HEK293 (cell line): ENCODE data around the gene CNTLN.

Experiments used
- CTCF ChIA-PET: fragments of 350-600 bp; formaldehyde crosslinking; extraction: SDS; loops from one replicate; lab custom pipeline; 2021; ENCODE audit warnings: antibody characterized with exemption; lab: Yijun Ruan, JAX
- POLR2A ChIA-PET: fragments of 300-600 bp; formaldehyde crosslinking; extraction: SDS; loops from one replicate; lab custom pipeline; 2020; ENCODE audit warnings: antibody characterized with exemption, inconsistent platforms; lab: Yijun Ruan, JAX
- H3K27ac ChIP-seq: fragments of 200-500 bp; sonication (Bioruptor generic); 2 replicates; pipeline ENCODE4 v1.5.1; 2014; ENCODE audit warnings: low read depth, low read length, control low read depth, inconsistent platforms; ENCODE audit errors: extremely low read depth
- H3K36me3 ChIP-seq, 2 experiments: fragments of 200-500 bp in 1 of 2; sonication (Bioruptor generic) in 1 of 2; 1 replicate in 1 of 2; 2 replicates in 1 of 2; pipeline ENCODE4 v1.5.1; 2014 to 2017; ENCODE audit warnings: inconsistent platforms in 2 of 2, low read length in 2 of 2; ENCODE audit not compliant: control insufficient read depth in 2 of 2, insufficient read depth in 1 of 2
- H3K4me1 ChIP-seq: fragments of 200-500 bp; sonication (Bioruptor generic); 2 replicates; pipeline ENCODE4 v1.5.1; 2014; ENCODE audit warnings: mild to moderate bottlenecking, low read length, inconsistent platforms; ENCODE audit not compliant: control insufficient read depth, insufficient read depth
- H3K4me3 ChIP-seq: 2 replicates; pipeline ENCODE4 v1.5.1; 2011; ENCODE audit warnings: low read depth, mild to moderate bottlenecking, control low read depth, low read length, moderate library complexity
- H3K9me3 ChIP-seq: fragments of 200-500 bp; sonication (Bioruptor generic); 2 replicates; pipeline ENCODE4 v1.5.1; 2014; ENCODE audit warnings: low read depth, low read length, inconsistent platforms; ENCODE audit not compliant: control insufficient read depth, insufficient read depth
- EGR2 ChIP-seq: fragments of 450-650 bp; formaldehyde crosslinking; IDR thresholded peaks from 2 replicates; pipeline ENCODE4 v1.5.1; 2016; ENCODE audit warnings: low read depth, missing biosample characterization, missing genetic modification characterization
- FEZF1 ChIP-seq: fragments of 450-650 bp; formaldehyde crosslinking; IDR thresholded peaks from 2 replicates; pipeline ENCODE4 v1.5.1; 2016; ENCODE audit warnings: missing biosample characterization, missing genetic modification characterization
- IKZF3 ChIP-seq: fragments of 450-650 bp; IDR thresholded peaks from 2 replicates; pipeline ENCODE4 v1.5.0; 2018; ENCODE audit warnings: missing biosample characterization, mild to moderate bottlenecking, missing genetic modification characterization, moderate library complexity
- PRDM1 ChIP-seq: fragments of 450-650 bp; formaldehyde crosslinking; IDR thresholded peaks from 2 replicates; pipeline ENCODE4; 2016; ENCODE audit warnings: missing biosample characterization, missing genetic modification characterization
- PRDM6 ChIP-seq: fragments of 450-650 bp; formaldehyde crosslinking; IDR thresholded peaks from 2 replicates; pipeline ENCODE4 v1.5.1; 2017; ENCODE audit warnings: missing biosample characterization, missing genetic modification characterization
- TCF7L2 ChIP-seq: IDR thresholded peaks from 2 replicates; pipeline ENCODE4 v1.6.1; 2011; ENCODE audit warnings: low read depth, mild to moderate bottlenecking, inconsistent platforms, low read length, moderate library complexity, borderline replicate concordance
- ZBTB10 ChIP-seq: fragments of 450-650 bp; formaldehyde crosslinking; IDR thresholded peaks from 2 replicates; pipeline ENCODE4 v1.5.1; 2016; ENCODE audit warnings: missing biosample characterization, missing genetic modification characterization
- ZBTB11 ChIP-seq: fragments of 450-650 bp; formaldehyde crosslinking; conservative IDR thresholded peaks from 2 replicates; pipeline ENCODE4 v1.5.1; 2016; ENCODE audit warnings: low read depth, missing biosample characterization, missing genetic modification characterization
- ZBTB44 ChIP-seq: fragments of 450-650 bp; IDR thresholded peaks from 2 replicates; pipeline ENCODE4 v1.5.1; 2018; ENCODE audit warnings: missing biosample characterization, mild to moderate bottlenecking, missing genetic modification characterization
- ZBTB48 ChIP-seq: fragments of 450-650 bp; formaldehyde crosslinking; IDR thresholded peaks from 2 replicates; pipeline ENCODE4 v1.5.1; 2016; ENCODE audit warnings: missing biosample characterization, missing genetic modification characterization
- ZNF146 ChIP-seq: fragments of 450-650 bp; formaldehyde crosslinking; IDR thresholded peaks from 2 replicates; pipeline ENCODE4 v1.5.1; 2016; ENCODE audit warnings: missing biosample characterization, missing genetic modification characterization
- ZNF398 ChIP-seq: fragments of 450-650 bp; formaldehyde crosslinking; IDR thresholded peaks from 2 replicates; pipeline ENCODE4 v1.5.1; 2017; ENCODE audit warnings: missing biosample characterization, missing genetic modification characterization
- ZNF426 ChIP-seq: fragments of 450-650 bp; formaldehyde crosslinking; IDR thresholded peaks from 2 replicates; pipeline ENCODE4 v1.5.1; 2017; ENCODE audit warnings: missing biosample characterization, missing genetic modification characterization, mild to moderate bottlenecking, inconsistent platforms, moderate library complexity
- ZNF639 ChIP-seq: fragments of 450-650 bp; formaldehyde crosslinking; IDR thresholded peaks from 2 replicates; pipeline ENCODE4 v1.5.1; 2016; ENCODE audit warnings: missing biosample characterization, missing genetic modification characterization

Gene CNTLN

GRCh38 chr9:17116400-17116837 is 18.4 kb upstream of the CNTLN start (continued):
- TF ChIP-seq IKZF3 (tag by site-specific recombination) (0 out of 2 replicates have a peak, but pooled peaks have one; percentile 42), ZBTB11 (no peak), PRDM1 (no peak), ZBTB10 (tag by site-specific recombination) (no peak), EGR2 (no peak), ZNF426 (no peak)

GRCh38 chr9:17117372-17117771 is 17.5 kb upstream of the CNTLN start:
- POLR2A ChIA-PET, result no interaction called here
- no peak overlapping the region for H3K27ac ChIP-seq
- no peaks in the 10 kb centered on the region for H3K36me3 ChIP-seq
- H3K9me3 ChIP-seq, result no peaks in the 10 kb centered on the region
- no peaks in the 10 kb centered on the region for H3K4me1 ChIP-seq
- TF ChIP-seq TCF7L2, result no peak
- no peak for TF ChIP-seq ZNF146
- TF ChIP-seq PRDM6 (tag by site-specific recombination), result peak; percentile 69
- no peak for TF ChIP-seq ZNF398 (tag by site-specific recombination)
- TF ChIP-seq ZNF639 (tag by site-specific recombination), result no peak
- TF ChIP-seq PRDM1, result no peak
- no peak for TF ChIP-seq ZBTB44
- TF ChIP-seq ZBTB48 (tag by site-specific recombination), result no peak
- TF ChIP-seq FEZF1 (tag by site-specific recombination), result 0 out of 2 replicates have a peak, but pooled peaks have one; percentile 23
- TF ChIP-seq, all 188 proteins: peak for 2
- CTCF ChIA-PET, result interaction anchor here (0.6 to 3.6 kb wide), 24 partner anchors 8 to 1069 kb away, joined by 3 to 45 read pairs (median 4); no protein-coding TSS in a partner anchor
- H3K4me3 ChIP-seq, result no peak overlapping the region
